Parathyroid adenoma (tissue), 2 donors: ENCODE data around the gene USP2.

Experiments used
- H2AFZ ChIP-seq: fragments of 300-600 bp; sonication (generic); one replicate; pipeline ENCODE4 v1.7.0; 2017; ENCODE audit warnings: antibody characterized with exemption, mild to moderate bottlenecking
- H3K27ac ChIP-seq: fragments of 300-600 bp; sonication (generic); one replicate; pipeline ENCODE4 v1.7.0; 2017
- H3K27me3 ChIP-seq: fragments of 300-600 bp; sonication (generic); one replicate; pipeline ENCODE4 v1.7.0; 2017; ENCODE audit warnings: low read length; ENCODE audit not compliant: control insufficient read depth, insufficient read depth
- H3K36me3 ChIP-seq: fragments of 300-600 bp; sonication (generic); one replicate; pipeline ENCODE4 v1.7.0; 2017; ENCODE audit warnings: low read length; ENCODE audit not compliant: control insufficient read depth, insufficient read depth
- H3K4me1 ChIP-seq: fragments of 300-600 bp; sonication (generic); one replicate; pipeline ENCODE4 v1.7.0; 2017; ENCODE audit warnings: control low read depth
- H3K4me2 ChIP-seq: fragments of 300-600 bp; sonication (generic); one replicate; pipeline ENCODE4 v1.7.0; 2017; ENCODE audit warnings: low read length
- H3K4me3 ChIP-seq: fragments of 300-600 bp; sonication (generic); one replicate; pipeline ENCODE4 v1.7.0; 2017; ENCODE audit warnings: low read depth, low read length
- H3K79me2 ChIP-seq: fragments of 300-600 bp; sonication (generic); one replicate; pipeline ENCODE4 v1.7.0; 2017; ENCODE audit warnings: control low read depth
- H3K9ac ChIP-seq: fragments of 300-600 bp; sonication (generic); one replicate; pipeline ENCODE4 v1.7.0; 2017; ENCODE audit warnings: mild to moderate bottlenecking
- H3K9me3 ChIP-seq: fragments of 300-600 bp; sonication (generic); one replicate; pipeline ENCODE4 v1.7.0; 2017; ENCODE audit warnings: low read length; ENCODE audit not compliant: control insufficient read depth
- TF ChIP-seq, protein P1 (sequence below): fragments of 300-600 bp; sonication (generic); IDR thresholded peaks from one replicate; pipeline ENCODE4 v1.7.0; 2017; ENCODE audit warnings: antibody characterized with exemption, mild to moderate bottlenecking
- donor health status: primary hyperparathyroidism.

The USP2 gene

DNA sequence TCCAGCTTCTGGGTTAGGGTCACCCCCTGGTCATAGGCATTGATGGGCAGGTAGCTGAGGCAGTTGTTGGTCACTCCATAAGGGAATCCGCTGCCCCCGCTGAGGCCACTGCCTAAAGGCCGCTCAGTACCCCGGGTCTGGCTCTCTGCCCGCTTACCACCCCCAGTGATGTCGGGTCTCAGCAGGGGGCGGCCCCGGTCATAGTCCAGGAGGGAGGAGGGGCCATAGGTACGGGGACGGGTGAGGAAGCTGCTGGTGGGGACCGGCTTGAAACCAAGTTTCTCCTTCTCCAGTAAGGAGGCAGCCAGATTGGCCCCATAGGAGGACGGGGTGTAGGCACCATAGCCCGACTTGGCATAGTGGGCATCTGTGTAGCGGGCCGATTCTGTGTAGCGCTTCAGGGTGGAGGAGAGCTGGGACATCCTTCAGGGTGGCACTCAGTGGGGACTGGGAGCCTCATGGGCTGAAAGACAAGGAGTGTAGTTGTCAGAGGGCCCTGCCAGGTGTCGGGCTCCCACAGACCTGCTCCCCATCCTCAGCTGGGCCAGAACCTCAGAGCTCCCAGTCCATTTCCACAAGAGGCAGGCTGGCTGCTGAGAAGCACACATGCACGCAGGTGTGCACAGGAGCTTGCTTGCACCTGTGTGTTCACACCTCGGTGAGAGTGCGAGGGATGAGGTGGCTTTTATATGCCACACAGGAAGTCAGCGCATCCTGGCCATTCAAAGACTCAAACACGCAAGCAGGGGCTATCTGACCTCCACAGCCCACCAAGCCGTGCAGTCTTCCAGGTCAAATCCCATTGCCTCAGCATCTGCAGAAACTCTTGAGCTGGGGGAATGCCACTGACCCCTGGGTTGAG is 8.2 kb downstream of the USP2 start:
- Histone ChIP-seq H3K79me2 (no peaks in the 10 kb centered on the region), H2AFZ (no peak overlapping the region), H3K4me1 (peaks cover 11% of the 10 kb centered on the region), H3K9ac (no peak overlapping the region), H3K4me3 (no peak overlapping the region), H3K4me2 (no peak overlapping the region), H3K9me3 (no peaks in the 10 kb centered on the region), H3K27ac (no peak overlapping the region), H3K27me3 (no peaks in the 10 kb centered on the region), H3K36me3 (no peaks in the 10 kb centered on the region)
- TF ChIP-seq, protein P1, sequence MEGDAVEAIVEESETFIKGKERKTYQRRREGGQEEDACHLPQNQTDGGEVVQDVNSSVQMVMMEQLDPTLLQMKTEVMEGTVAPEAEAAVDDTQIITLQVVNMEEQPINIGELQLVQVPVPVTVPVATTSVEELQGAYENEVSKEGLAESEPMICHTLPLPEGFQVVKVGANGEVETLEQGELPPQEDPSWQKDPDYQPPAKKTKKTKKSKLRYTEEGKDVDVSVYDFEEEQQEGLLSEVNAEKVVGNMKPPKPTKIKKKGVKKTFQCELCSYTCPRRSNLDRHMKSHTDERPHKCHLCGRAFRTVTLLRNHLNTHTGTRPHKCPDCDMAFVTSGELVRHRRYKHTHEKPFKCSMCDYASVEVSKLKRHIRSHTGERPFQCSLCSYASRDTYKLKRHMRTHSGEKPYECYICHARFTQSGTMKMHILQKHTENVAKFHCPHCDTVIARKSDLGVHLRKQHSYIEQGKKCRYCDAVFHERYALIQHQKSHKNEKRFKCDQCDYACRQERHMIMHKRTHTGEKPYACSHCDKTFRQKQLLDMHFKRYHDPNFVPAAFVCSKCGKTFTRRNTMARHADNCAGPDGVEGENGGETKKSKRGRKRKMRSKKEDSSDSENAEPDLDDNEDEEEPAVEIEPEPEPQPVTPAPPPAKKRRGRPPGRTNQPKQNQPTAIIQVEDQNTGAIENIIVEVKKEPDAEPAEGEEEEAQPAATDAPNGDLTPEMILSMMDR = no peak

DNA sequence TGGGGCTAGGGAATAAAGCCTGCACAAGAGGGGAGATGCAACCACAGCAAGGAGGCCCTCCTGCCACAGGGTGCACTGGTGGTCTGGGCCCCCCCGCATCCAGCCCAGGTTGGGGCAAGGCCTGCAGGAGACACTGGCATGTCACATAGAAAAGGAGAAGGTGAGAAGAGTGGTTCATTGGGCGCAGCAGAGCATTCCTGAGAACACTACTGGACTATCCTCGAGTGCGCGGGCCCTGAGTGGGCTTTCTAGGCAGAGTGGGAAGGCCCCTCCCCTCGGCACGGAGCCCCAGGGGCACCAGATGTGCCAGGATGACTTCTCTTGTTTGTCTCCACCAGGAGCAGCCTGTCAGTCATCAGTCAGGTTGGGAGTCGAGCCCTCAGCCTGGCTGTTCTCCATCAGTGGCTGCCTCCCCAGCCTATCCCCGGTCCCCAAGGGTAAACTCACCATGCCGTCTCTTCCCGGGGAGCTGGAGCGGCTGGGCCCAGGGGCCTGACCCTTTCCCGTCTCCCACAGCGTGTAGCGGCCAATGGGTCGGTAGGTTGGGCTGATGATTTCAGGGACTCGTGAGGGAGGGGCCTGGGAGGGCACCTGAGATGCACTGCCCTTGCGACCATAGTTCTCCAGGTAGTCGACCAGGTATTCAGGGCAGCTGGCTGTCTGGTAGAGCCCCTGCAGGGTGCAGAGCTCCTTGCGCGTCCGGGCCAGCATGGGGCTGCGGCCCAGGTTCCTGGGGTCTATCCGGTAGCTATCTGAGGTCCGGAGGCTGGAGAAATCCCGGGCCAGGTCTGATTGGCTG is 9.0 kb downstream of the USP2 start:
- Histone ChIP-seq H3K9me3 (no peaks in the 10 kb centered on the region), H3K4me2 (no peak overlapping the region), H3K27ac (no peak overlapping the region), H3K27me3 (no peaks in the 10 kb centered on the region), H3K36me3 (no peaks in the 10 kb centered on the region), H3K4me3 (no peak overlapping the region), H3K79me2 (no peaks in the 10 kb centered on the region), H3K9ac (no peak overlapping the region), H2AFZ (no peak overlapping the region), H3K4me1 (peaks cover 11% of the 10 kb centered on the region)
- TF ChIP-seq, protein P1 = no peak

- H2AFZ ChIP-seq = no peak overlapping the region
- H3K27ac ChIP-seq = no peak overlapping the region
- H3K9me3 ChIP-seq = no peaks in the 10 kb centered on the region
- H3K27me3 ChIP-seq = no peaks in the 10 kb centered on the region
- H3K36me3 ChIP-seq = no peaks in the 10 kb centered on the region
- H3K9ac ChIP-seq = no peak overlapping the region
- no peaks in the 10 kb centered on the region for H3K79me2 ChIP-seq
- no peak overlapping the region for H3K4me3 ChIP-seq
- peaks cover 11% of the 10 kb centered on the region for H3K4me1 ChIP-seq
- TF ChIP-seq, protein P1 = peak; percentile 36
- no peak overlapping the region for H3K4me2 ChIP-seq
These were observed 9.7 kb downstream of the USP2 start for GRCh38 chr11:119371778-119372182.

- Histone ChIP-seq H3K27ac (no peak overlapping the region), H3K9me3 (no peaks in the 10 kb centered on the region), H2AFZ (no peak overlapping the region), H3K79me2 (no peaks in the 10 kb centered on the region), H3K36me3 (no peaks in the 10 kb centered on the region), H3K4me3 (no peak overlapping the region), H3K4me2 (no peak overlapping the region), H3K4me1 (peaks cover 11% of the 10 kb centered on the region), H3K27me3 (no peaks in the 10 kb centered on the region), H3K9ac (no peak overlapping the region)
- TF ChIP-seq, protein P1 = no peak
These were observed 10.4 kb downstream of the USP2 start for GRCh38 chr11:119371067-119371601.
